ENCODE measurements around the gene CARD10.
A peak's percentile ranks its signal among the peaks of the same experiment; 100 is the strongest.

Gene CARD10, protein sequence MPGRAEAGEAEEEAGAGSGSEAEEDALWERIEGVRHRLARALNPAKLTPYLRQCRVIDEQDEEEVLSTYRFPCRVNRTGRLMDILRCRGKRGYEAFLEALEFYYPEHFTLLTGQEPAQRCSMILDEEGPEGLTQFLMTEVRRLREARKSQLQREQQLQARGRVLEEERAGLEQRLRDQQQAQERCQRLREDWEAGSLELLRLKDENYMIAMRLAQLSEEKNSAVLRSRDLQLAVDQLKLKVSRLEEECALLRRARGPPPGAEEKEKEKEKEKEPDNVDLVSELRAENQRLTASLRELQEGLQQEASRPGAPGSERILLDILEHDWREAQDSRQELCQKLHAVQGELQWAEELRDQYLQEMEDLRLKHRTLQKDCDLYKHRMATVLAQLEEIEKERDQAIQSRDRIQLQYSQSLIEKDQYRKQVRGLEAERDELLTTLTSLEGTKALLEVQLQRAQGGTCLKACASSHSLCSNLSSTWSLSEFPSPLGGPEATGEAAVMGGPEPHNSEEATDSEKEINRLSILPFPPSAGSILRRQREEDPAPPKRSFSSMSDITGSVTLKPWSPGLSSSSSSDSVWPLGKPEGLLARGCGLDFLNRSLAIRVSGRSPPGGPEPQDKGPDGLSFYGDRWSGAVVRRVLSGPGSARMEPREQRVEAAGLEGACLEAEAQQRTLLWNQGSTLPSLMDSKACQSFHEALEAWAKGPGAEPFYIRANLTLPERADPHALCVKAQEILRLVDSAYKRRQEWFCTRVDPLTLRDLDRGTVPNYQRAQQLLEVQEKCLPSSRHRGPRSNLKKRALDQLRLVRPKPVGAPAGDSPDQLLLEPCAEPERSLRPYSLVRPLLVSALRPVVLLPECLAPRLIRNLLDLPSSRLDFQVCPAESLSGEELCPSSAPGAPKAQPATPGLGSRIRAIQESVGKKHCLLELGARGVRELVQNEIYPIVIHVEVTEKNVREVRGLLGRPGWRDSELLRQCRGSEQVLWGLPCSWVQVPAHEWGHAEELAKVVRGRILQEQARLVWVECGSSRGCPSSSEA

GRCh38 chr22:37519268-37520195 lies at the start of gene CARD10:
Gene CARD10, minus strand, starts transcription at chr22:37519415. Its CDS starts 215 bp downstream, at chr22:37519200.
- DNase-seq = no peak

GRCh38 chr22:37568448-37569008 lies 49.3 kb upstream of the CARD10 start:
- no peak for DNase-seq

GRCh38 chr22:37568012-37568411 lies 48.8 kb upstream of the CARD10 start:
- no peak for DNase-seq

- peak; percentile 64 for DNase-seq
Observed at GRCh38 chr22:37566903-37567798, 47.9 kb upstream of the CARD10 start.

- no peak for DNase-seq
Observed at GRCh38 chr22:37566329-37566837, 47.2 kb upstream of the CARD10 start.

GRCh38 chr22:37565830-37566229 lies 46.6 kb upstream of the CARD10 start:
- DNase-seq = no peak

DNA sequence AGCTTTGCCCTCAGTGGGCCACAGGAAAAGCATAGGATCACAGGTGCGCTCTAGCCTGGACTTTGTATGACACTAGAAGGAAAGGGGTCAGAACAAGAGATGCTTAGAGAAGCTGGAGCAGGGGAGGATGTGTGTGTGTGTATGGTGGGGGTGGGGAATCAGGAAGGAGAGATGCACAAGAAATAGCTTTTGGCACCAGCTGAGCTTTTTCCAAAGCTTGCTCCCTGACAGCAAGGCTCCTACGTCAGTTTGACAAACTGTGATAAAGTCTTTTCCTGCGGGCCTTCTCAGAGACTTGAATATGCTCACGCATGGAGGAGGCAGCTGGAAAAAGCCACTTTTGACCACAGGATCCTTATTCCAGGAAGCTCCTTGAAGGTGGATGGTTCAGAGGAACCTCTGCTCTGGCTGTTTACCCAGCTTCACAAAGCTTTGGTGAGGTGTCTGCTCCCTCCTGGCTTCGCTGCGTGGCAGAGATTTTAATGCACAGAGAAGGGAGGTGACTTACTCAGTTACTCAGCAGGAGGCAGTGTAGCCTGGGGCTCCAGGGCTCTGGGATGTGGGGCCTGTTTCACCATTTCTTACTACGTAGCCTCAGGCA lies 45.0 kb upstream of the CARD10 start:
- no peak for DNase-seq

GRCh38 chr22:37563153-37564081 lies 44.2 kb upstream of the CARD10 start:
- no peak for DNase-seq

GRCh38 chr22:37562049-37562875 lies 43.0 kb upstream of the CARD10 start:
- DNase-seq = no peak

- DNase-seq = peak; percentile 40
Observed at GRCh38 chr22:37561212-37562048, 42.2 kb upstream of the CARD10 start.

- no peak for DNase-seq
Observed at GRCh38 chr22:37560608-37561211, 41.5 kb upstream of the CARD10 start.

- no peak for DNase-seq
Observed at GRCh38 chr22:37559901-37560607, 40.8 kb upstream of the CARD10 start, which contains the start of gene CDC42EP1. Gene CDC42EP1, plus strand, starts transcription at chr22:37560480. Its CDS starts 5,870 bp downstream, at chr22:37566350.

DNA sequence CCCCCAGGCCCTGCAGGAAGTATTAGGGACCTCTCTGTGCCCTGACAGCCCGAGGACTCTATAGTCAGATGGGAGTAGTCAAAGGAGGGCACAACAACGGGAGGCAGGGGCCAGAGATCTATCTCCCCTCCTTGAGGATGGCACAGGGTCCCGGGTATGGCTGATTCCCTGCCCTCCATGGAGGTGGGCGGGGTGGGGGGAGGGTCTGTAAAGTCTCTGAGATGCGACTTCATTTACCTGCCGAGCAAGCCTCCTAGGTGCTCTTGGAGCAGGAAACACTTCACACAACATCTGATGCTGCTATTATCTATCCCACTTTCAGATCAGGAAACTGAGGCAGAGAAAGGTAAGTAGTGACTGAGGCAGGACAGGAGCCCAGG lies 40.3 kb upstream of the CARD10 start:
- DNase-seq = no peak

DNA sequence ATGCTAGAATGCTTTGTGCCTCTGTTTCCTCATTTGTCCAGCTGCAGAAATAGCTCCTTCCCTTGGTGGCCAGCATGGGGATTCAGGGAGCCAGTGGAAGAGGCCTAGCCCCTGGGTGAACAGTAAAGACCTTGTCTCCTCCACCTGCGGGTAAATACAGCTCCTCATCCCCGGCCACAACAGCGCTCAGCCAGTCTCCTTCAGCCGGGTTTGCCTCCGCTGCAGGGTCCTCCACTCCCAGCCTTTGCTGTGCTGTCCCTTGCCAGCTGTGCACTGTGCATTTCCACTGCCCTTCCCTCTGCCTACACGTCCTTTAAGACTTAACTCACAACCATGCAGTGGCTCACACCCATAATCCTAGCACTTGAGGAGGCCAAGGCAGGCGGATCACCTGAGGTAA lies 39.6 kb upstream of the CARD10 start:
- DNase-seq = no peak

DNA sequence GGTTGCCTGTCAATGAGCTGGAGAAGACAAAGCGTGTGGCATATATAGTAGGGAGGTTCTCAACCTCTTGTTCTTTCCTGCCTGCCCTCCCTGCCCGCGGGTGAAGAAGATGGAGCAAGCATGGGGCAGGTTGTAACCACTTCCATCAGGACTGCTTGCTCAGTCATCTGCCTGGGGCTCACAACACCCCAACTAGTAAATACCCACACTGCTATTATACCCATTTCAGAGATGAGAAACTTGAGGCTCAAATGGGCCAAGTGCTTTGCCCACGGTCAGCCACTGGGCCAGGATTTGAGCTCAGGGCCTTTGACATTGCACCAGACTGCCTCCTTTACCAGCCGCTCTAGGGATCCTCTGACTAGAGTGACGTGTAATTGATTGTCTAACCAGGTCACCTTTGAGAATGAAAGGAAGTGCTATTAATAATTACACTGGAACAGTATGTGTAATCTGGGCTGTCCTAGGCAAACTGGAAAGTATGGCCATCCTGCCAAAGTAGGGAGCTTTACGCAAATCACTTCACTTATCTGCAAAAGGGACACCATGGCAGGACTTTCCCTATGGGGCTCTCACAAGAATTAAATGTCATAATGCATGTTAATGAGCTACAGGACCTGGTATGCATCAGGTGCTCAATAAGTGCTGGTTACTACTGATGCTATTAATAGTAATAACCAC lies 38.2 kb upstream of the CARD10 start:
- no peak for DNase-seq

All from NCI-H2171 (cell line).